Panc1 (cell line): ENCODE measurements around the gene CYP2C19. TPM values are rescaled to one million over a fixed set of nuclear protein-coding genes. Genes with fewer than 3 reads are reported as not detected.
"Not testable (repeated sequence)": the region's sequence is repeated elsewhere in the genome, so short reads cannot be mapped to it uniquely, and the experiment has no call there.

Experiments
- ATAC-seq: fragments of 200-7000 bp; cut with Tn5 transposase; 2 replicates; pipeline ENCODE4 v1.9.1; 2020; ENCODE audit warnings: mild to moderate bottlenecking, moderate library complexity
- BruUV-seq: library from RNA; stranded (reverse); fragments of 400-500 nt; replicated peaks from 2 replicates; lab custom pipeline; 2021; lab: Mats Ljungman, UMichigan
- CTCF ChIA-PET: fragments of 300-600 bp; sonication (Branson Sonifier 250); formaldehyde crosslinking; loops from one replicate; lab custom pipeline; 2022; ENCODE audit warnings: antibody characterized with exemption; lab: Charles Lee
- POLR2A ChIA-PET: fragments of 300-600 bp; sonication (Branson Sonifier 250); formaldehyde crosslinking; loops from one replicate; lab custom pipeline; 2022; ENCODE audit warnings: antibody characterized with exemption; lab: Charles Lee
- DNase-seq: peaks from one replicate; pipeline ENCODE4 v3.0.0-alpha.2; 2010; ENCODE audit warnings: low read depth, low spot score
- H3K27ac ChIP-seq: 2 replicates; pipeline ENCODE4 v1.5.1; 2011; ENCODE audit warnings: mild to moderate bottlenecking, low read length, inconsistent platforms
- H3K27me3 ChIP-seq: fragments of 200-500 bp; sonication (Bioruptor generic); 2 replicates; pipeline ENCODE4 v1.6.0; 2014; ENCODE audit warnings: low read length, inconsistent platforms; ENCODE audit not compliant: control insufficient read depth, insufficient read depth
- H3K36me3 ChIP-seq: fragments of 200-500 bp; sonication (Bioruptor generic); 2 replicates; pipeline ENCODE4 v1.5.1; 2014; ENCODE audit warnings: inconsistent platforms, mild to moderate bottlenecking, low read length, moderate library complexity; ENCODE audit not compliant: control insufficient read depth, insufficient read depth
- H3K4me1 ChIP-seq: 2 replicates; pipeline ENCODE4 v1.5.1; 2011; ENCODE audit warnings: inconsistent platforms, mild to moderate bottlenecking, low read length, moderate library complexity; ENCODE audit not compliant: control insufficient read depth, insufficient read depth
- H3K4me3 ChIP-seq, 2 experiments: 2 replicates each; pipeline ENCODE4 v1.5.1; 2011 to 2012; ENCODE audit warnings: low read depth in 2 of 2, low read length in 2 of 2, mild to moderate bottlenecking in 2 of 2, inconsistent platforms in 1 of 2, moderate library complexity in 1 of 2
- H3K9me3 ChIP-seq: fragments of 200-500 bp; sonication (Bioruptor generic); 2 replicates; pipeline ENCODE4 v1.5.1; 2014; ENCODE audit warnings: low read depth, mild to moderate bottlenecking, inconsistent platforms, low read length, moderate library complexity; ENCODE audit not compliant: control insufficient read depth, insufficient read depth
- POLR2AphosphoS5 ChIP-seq: IDR thresholded peaks from 2 replicates; pipeline ENCODE4 v1.6.1; 2012; ENCODE audit warnings: mild to moderate bottlenecking, low read depth, low read length, moderate library complexity
- SIN3A ChIP-seq: IDR thresholded peaks from 2 replicates; pipeline ENCODE4 v1.6.1; 2012; ENCODE audit warnings: low read depth, mild to moderate bottlenecking, low read length, moderate library complexity, borderline replicate concordance; ENCODE audit not compliant: insufficient read depth
- TCF7L2 ChIP-seq: IDR thresholded peaks from 2 replicates; pipeline ENCODE4 v1.6.1; 2011; ENCODE audit warnings: mild to moderate bottlenecking, low read depth, low read length, inconsistent platforms
- in situ Hi-C: cut with HindIII; loops from 2 replicates; pipeline ENCODE4 v1.10.0; 2016; ENCODE audit warnings: low sequenced_read_pairs, low pct_unique_long_range_greater_than_20kb
- intact Hi-C: fragments of 100-400 bp; cut with micrococcal nuclease; formaldehyde crosslinking; loops from one replicate; pipeline ENCODE4 v1.10.0; 2022; ENCODE audit not compliant: unreplicated experiment
- total RNA-seq: library from RNA; stranded (reverse); gene quantifications from one replicate; pipeline ENCODE4 v1.2.1, GENCODE V29; 2021; ENCODE audit not compliant: unreplicated experiment
- TF ChIP-seq, protein P1 (sequence below): fragments of 450-650 bp; IDR thresholded peaks from 2 replicates; pipeline ENCODE4 v1.5.1; 2017; ENCODE audit warnings: mild to moderate bottlenecking
- TF ChIP-seq, protein P2 (sequence below), 2 experiments: IDR thresholded peaks; 2 replicates each; pipeline ENCODE4 v1.6.1; 2011 to 2012; ENCODE audit warnings: low read depth in 2 of 2, control low read depth in 1 of 2, low read length in 1 of 2, mild to moderate bottlenecking in 1 of 2, moderate library complexity in 1 of 2; ENCODE audit not compliant: insufficient read depth in 1 of 2

The CYP2C19 gene
- total RNA-seq, 1 experiment from 2014 or later = 0.15 TPM

DNA sequence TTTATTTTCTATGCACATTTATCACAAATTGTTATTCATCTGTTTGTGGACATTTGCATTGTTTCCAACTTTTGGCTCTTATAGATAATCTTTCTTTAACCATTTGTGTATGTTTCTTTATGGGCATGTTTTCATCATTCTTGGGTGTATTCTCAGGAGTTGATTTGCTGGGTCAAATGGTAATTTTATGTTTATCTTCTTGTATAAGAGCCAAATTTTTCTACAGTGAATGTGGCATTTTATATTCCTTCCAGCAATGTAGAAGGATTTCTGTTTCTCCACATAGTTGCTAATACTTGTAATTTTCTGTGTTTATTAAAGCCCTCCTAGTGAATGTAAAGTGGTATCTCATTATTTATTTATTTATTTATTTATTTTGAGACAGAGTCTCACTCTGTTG lies 21.8 kb downstream of the CYP2C19 start:
- BruUV-seq = no TSS peak
- in situ Hi-C loops = no loop called here
- CTCF ChIA-PET = no interaction called here
- DNase-seq = no peak
- H3K4me1 ChIP-seq = no peaks in the 10 kb centered on the region
- POLR2A ChIA-PET = no interaction called here
- no peaks in the 10 kb centered on the region for H3K9me3 ChIP-seq
- H3K36me3 ChIP-seq = no peaks in the 10 kb centered on the region
- no peak overlapping the region for H3K4me3 ChIP-seq
- intact Hi-C loops = no loop called here
- no peak overlapping the region for H3K27ac ChIP-seq
- H3K27me3 ChIP-seq = no peaks in the 10 kb centered on the region
- ATAC-seq = no peak
- no peak for TF ChIP-seq TCF7L2

DNA sequence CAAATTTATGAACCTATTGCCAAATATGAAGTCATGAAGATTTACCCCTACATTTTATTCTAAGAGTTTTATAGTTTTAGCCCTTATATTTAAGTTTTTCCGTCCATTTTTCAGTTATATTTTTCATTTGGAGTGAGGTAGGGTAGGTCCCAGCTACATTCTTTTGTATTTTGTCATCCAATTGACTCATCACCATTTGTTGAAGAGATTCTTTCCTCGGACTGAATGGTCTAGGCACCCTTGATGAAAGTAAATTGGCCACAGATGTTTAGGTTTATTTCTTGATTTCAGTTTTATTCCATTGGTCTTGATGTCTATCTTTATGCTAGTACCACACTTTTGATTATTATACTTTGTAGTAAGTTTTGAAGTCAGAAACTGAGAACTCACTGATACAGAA lies 22.7 kb downstream of the CYP2C19 start:
- DNase-seq = no peak
- H3K4me3 ChIP-seq = no peak overlapping the region
- intact Hi-C loops (no loop called here), in situ Hi-C loops (no loop called here)
- ChIA-PET POLR2A (no interaction called here), CTCF (no interaction called here)
- H3K36me3 ChIP-seq = no peaks in the 10 kb centered on the region
- no peaks in the 10 kb centered on the region for H3K9me3 ChIP-seq
- H3K4me1 ChIP-seq = no peaks in the 10 kb centered on the region
- BruUV-seq = no TSS peak
- ATAC-seq = no peak
- no peaks in the 10 kb centered on the region for H3K27me3 ChIP-seq
- no peak overlapping the region for H3K27ac ChIP-seq
- no peak for TF ChIP-seq SIN3A
- TF ChIP-seq, protein P1, sequence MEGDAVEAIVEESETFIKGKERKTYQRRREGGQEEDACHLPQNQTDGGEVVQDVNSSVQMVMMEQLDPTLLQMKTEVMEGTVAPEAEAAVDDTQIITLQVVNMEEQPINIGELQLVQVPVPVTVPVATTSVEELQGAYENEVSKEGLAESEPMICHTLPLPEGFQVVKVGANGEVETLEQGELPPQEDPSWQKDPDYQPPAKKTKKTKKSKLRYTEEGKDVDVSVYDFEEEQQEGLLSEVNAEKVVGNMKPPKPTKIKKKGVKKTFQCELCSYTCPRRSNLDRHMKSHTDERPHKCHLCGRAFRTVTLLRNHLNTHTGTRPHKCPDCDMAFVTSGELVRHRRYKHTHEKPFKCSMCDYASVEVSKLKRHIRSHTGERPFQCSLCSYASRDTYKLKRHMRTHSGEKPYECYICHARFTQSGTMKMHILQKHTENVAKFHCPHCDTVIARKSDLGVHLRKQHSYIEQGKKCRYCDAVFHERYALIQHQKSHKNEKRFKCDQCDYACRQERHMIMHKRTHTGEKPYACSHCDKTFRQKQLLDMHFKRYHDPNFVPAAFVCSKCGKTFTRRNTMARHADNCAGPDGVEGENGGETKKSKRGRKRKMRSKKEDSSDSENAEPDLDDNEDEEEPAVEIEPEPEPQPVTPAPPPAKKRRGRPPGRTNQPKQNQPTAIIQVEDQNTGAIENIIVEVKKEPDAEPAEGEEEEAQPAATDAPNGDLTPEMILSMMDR = no peak
- no peak for TF ChIP-seq POLR2AphosphoS5
- no peak for TF ChIP-seq TCF7L2
- TF ChIP-seq, protein P2, sequence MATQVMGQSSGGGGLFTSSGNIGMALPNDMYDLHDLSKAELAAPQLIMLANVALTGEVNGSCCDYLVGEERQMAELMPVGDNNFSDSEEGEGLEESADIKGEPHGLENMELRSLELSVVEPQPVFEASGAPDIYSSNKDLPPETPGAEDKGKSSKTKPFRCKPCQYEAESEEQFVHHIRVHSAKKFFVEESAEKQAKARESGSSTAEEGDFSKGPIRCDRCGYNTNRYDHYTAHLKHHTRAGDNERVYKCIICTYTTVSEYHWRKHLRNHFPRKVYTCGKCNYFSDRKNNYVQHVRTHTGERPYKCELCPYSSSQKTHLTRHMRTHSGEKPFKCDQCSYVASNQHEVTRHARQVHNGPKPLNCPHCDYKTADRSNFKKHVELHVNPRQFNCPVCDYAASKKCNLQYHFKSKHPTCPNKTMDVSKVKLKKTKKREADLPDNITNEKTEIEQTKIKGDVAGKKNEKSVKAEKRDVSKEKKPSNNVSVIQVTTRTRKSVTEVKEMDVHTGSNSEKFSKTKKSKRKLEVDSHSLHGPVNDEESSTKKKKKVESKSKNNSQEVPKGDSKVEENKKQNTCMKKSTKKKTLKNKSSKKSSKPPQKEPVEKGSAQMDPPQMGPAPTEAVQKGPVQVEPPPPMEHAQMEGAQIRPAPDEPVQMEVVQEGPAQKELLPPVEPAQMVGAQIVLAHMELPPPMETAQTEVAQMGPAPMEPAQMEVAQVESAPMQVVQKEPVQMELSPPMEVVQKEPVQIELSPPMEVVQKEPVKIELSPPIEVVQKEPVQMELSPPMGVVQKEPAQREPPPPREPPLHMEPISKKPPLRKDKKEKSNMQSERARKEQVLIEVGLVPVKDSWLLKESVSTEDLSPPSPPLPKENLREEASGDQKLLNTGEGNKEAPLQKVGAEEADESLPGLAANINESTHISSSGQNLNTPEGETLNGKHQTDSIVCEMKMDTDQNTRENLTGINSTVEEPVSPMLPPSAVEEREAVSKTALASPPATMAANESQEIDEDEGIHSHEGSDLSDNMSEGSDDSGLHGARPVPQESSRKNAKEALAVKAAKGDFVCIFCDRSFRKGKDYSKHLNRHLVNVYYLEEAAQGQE (IDR thresholded peaks at IDR 0.05; ENCODE audit: insufficient read depth in 1 of 2, low read depth in 2 of 2, low read length in 1 of 2) = no peak

DNA sequence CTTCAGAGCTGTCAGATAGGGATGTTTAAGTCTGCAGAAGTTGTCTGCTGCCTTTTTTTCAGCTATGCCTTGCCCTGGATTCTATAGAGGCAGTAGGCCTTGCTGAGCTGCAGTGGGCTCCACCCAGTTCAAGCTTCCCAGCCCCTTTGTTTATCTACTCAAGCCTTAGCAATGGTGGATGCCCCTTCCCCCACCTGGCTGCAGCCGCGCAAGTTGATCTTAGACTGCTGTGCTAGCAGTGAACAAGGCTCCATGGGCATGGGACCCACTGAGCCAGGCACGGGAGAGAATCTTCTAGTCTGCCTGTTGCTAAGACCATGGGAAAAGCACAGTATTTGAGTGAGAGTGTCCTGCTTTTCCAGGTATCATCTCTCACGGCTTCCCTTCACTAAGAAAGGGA lies 38.1 kb downstream of the CYP2C19 start:
- H3K36me3 ChIP-seq, H3K4me3 ChIP-seq, POLR2A ChIA-PET, intact Hi-C loops, H3K27me3 ChIP-seq, DNase-seq, in situ Hi-C loops, H3K9me3 ChIP-seq, H3K27ac ChIP-seq, BruUV-seq, CTCF ChIA-PET, ATAC-seq, H3K4me1 ChIP-seq: not testable (repeated sequence)
